Loucy (cell line): ENCODE data around the gene SZT2.

Experiments used
- CTCF ChIP-seq: fragments of 200-600 bp; sonication (generic); conservative IDR thresholded peaks from 2 replicates; pipeline ENCODE4 v1.5.1; 2014; ENCODE audit warnings: mild to moderate bottlenecking, antibody characterized with exemption, low read length
- EZH2phosphoT487 ChIP-seq: fragments of 200-600 bp; IDR thresholded peaks from 2 replicates; pipeline ENCODE4 v1.6.1; 2018; ENCODE audit warnings: antibody characterized with exemption, mild to moderate bottlenecking, moderate library complexity, borderline replicate concordance

DNA sequence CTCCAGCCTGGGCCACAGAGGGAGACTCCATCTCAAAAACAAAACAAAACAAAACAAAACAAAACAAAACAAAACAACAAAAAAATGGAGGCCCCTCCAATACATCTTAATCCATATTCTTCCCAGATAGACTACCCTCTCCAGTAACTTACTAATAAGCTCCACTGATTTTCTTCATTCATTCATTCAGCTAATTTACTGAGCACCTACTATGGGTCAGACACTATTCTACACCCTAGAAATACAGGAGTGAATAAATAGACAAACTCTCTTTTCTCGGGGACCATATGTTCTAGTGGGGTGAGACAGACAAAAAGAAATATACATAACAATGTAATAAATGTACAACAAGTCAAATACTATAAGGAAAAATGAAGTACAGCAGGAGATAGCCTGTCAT, 38.7 kb upstream of the SZT2 start:
- TF ChIP-seq CTCF (no peak), EZH2phosphoT487 (no peak)
